ENCODE measurements around the gene CAMTA1.

The CAMTA1 gene

GRCh38 chr1:7292714-7293419 lies 507.6 kb downstream of the CAMTA1 start:
- ATAC-seq = no peak; the same call in 2 of the 3 replicates
- TF ChIP-seq ESRRG (CRISPR knock-in tag; IDR thresholded peaks at IDR 0.05) (no peak), ISL1 (CRISPR knock-in tag; IDR thresholded peaks at IDR 0.05) (no peak), TCF4 (CRISPR knock-in tag; IDR thresholded peaks at IDR 0.05; ENCODE audit: borderline replicate concordance) (no peak)

- TF ChIP-seq ZFP3 (CRISPR knock-in tag; IDR thresholded peaks at IDR 0.05) (no peak), CREB5 (CRISPR knock-in tag; IDR thresholded peaks at IDR 0.05; ENCODE audit: low read depth) (no peak), ISL1 (CRISPR knock-in tag; IDR thresholded peaks at IDR 0.05) (no peak), CSDC2 (CRISPR knock-in tag; IDR thresholded peaks at IDR 0.05) (no peak), ZNF8 (CRISPR knock-in tag; IDR thresholded peaks at IDR 0.05) (no peak), ZFP30 (CRISPR knock-in tag; IDR thresholded peaks at IDR 0.05) (no peak), ZC3H10 (CRISPR knock-in tag; IDR thresholded peaks at IDR 0.05) (no peak), GLIS3 (CRISPR knock-in tag; IDR thresholded peaks at IDR 0.05) (no peak), TSHZ2 (CRISPR knock-in tag; IDR thresholded peaks at IDR 0.05) (no peak), OSR1 (CRISPR knock-in tag; IDR thresholded peaks at IDR 0.05) (no peak), PATZ1 (CRISPR knock-in tag; IDR thresholded peaks at IDR 0.05; ENCODE audit: borderline replicate concordance) (no peak)
- ATAC-seq = no peak
Measured at GRCh38 chr1:7293702-7294629, 508.7 kb downstream of the CAMTA1 start.

GRCh38 chr1:7294636-7295035 lies 509.4 kb downstream of the CAMTA1 start:
- ATAC-seq = no peak
- TF ChIP-seq RARB (CRISPR knock-in tag; IDR thresholded peaks at IDR 0.05) (no peak), CSRNP3 (CRISPR knock-in tag; IDR thresholded peaks at IDR 0.05) (no peak), ZFP30 (CRISPR knock-in tag; IDR thresholded peaks at IDR 0.05) (no peak)

- no peak for ATAC-seq
- TF ChIP-seq GLIS3 (CRISPR knock-in tag; IDR thresholded peaks at IDR 0.05) = no peak
- no peak for TF ChIP-seq TSHZ2 (CRISPR knock-in tag; IDR thresholded peaks at IDR 0.05)
Measured at GRCh38 chr1:7295946-7296345, 510.7 kb downstream of the CAMTA1 start.
